Ascending aorta (tissue), 2 donors: ENCODE results near the gene ZNF641. TPM values are rescaled to one million over a fixed set of nuclear protein-coding genes. Genes with fewer than 3 reads are reported as not detected.
"Not testable (repeated sequence)": the region's sequence is repeated elsewhere in the genome, so short reads cannot be mapped to it uniquely, and the experiment has no call there.

Experiments
- DNase-seq, 2 donors: peaks; one replicate each; pipeline ENCODE4 v3.0.0-alpha.2; 2019; ENCODE audit warnings: low spot score in 2 of 2
- H3K27ac ChIP-seq, 2 donors: fragments of 200-600 bp; sonication (generic); one replicate each; pipeline ENCODE4 v1.5.1; 2016 to 2017; ENCODE audit warnings: mild to moderate bottlenecking in 1 of 2
- H3K27me3 ChIP-seq: fragments of 200-600 bp; sonication (generic); one replicate; pipeline ENCODE4 v1.5.1; 2017
- H3K36me3 ChIP-seq, 2 donors: fragments of 200-600 bp; sonication (generic); one replicate each; pipeline ENCODE4 v1.5.1; 2016
- H3K4me1 ChIP-seq, 2 donors: fragments of 200-600 bp; sonication (generic); one replicate each; pipeline ENCODE4 v1.5.1; 2016 to 2017; ENCODE audit warnings: mild to moderate bottlenecking in 1 of 2
- H3K4me3 ChIP-seq, 2 donors: fragments of 200-600 bp; sonication (generic); one replicate each; pipeline ENCODE4 v1.5.1; 2016 to 2017; ENCODE audit warnings: mild to moderate bottlenecking in 1 of 2
- H3K9me3 ChIP-seq, 2 donors: fragments of 200-600 bp; sonication (generic); one replicate each; pipeline ENCODE4 v1.5.1; 2016
- CTCF ChIP-seq, 3 experiments: fragments of 200-600 bp in 2 of 3; fragments of 450-650 bp in 1 of 3; sonication (generic) in 2 of 3; IDR thresholded peaks; one replicate each; pipeline ENCODE4 v1.5.1; 2016 to 2019; ENCODE audit warnings: antibody characterized with exemption in 3 of 3, mild to moderate bottlenecking in 1 of 3, moderate library complexity in 1 of 3
- intact Hi-C: fragments of 100-400 bp; cut with DNase I; formaldehyde crosslinking; loops from one replicate; pipeline ENCODE4 v1.15.1; 2023
- total RNA-seq: library from RNA; depleted of rRNA; stranded (reverse); fragments of >200 nt; gene quantifications from one replicate; pipeline ENCODE4 v1.1.0, GENCODE V29; 2016

The ZNF641 gene
- total RNA-seq, 1 donor from 2014 or later: 10.9 TPM

DNA sequence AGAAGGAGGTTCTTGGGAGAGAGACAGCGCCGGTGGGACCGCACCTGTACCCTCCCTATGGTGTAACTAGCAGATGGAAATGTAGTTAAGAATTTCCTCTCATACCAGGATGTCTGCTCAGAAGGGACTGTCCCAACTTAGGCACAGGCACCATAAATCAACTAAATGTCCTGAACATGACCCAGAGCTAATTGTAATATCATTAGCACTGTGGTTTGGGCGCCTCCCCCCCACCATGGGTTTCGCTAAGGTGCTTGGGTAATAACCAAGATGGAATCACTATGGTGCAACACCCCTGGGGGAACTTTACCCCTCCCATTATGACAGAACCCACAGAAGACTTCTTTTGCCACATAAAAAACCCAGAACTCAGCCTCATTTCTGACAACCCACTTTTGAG lies 15.9 kb downstream of the ZNF641 start:
- no peaks in the 10 kb centered on the region for H3K4me1 ChIP-seq
- H3K27me3 ChIP-seq: no peaks in the 10 kb centered on the region
- no peaks in the 10 kb centered on the region for H3K36me3 ChIP-seq
- H3K4me3 ChIP-seq: no peak overlapping the region
- no peaks in the 10 kb centered on the region for H3K9me3 ChIP-seq
- no peak for TF ChIP-seq CTCF (IDR thresholded peaks at IDR 0.05)
- intact Hi-C loops: no loop called here
- no peak for DNase-seq
- no peak overlapping the region for H3K27ac ChIP-seq

DNA sequence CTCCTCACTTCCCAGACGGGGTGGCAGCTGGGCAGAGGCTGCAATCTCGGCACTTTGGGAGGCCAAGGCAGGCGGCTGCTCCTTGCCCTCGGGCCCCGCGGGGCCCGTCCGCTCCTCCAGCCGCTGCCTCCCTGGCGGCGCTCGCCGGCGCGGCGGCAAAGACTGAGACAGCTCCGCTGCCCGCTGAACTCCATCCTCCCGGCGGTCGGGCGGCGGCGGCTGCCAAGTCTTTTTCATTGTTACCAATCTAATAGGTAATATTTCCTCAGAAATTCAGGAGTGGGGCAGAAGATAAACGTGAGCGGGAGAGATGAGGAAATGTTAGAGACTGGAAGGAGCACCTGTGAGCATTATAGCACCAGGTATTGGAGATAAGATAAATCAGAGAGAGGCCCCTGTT lies 17.0 kb downstream of the ZNF641 start:
- H3K9me3 ChIP-seq, DNase-seq, H3K36me3 ChIP-seq, H3K27ac ChIP-seq, H3K4me1 ChIP-seq, intact Hi-C loops, H3K4me3 ChIP-seq, H3K27me3 ChIP-seq: not testable (repeated sequence)

- Histone ChIP-seq H3K36me3 (no peaks in the 10 kb centered on the region), H3K9me3 (no peaks in the 10 kb centered on the region), H3K4me3 (no peak overlapping the region), H3K4me1 (no peaks in the 10 kb centered on the region), H3K27me3 (no peaks in the 10 kb centered on the region), H3K27ac (no peak overlapping the region)
- TF ChIP-seq CTCF (IDR thresholded peaks at IDR 0.05): no peak
- DNase-seq: no peak
- intact Hi-C loops: no loop called here
Measured at GRCh38 chr12:48331399-48331798, 19.3 kb downstream of the ZNF641 start.

DNA sequence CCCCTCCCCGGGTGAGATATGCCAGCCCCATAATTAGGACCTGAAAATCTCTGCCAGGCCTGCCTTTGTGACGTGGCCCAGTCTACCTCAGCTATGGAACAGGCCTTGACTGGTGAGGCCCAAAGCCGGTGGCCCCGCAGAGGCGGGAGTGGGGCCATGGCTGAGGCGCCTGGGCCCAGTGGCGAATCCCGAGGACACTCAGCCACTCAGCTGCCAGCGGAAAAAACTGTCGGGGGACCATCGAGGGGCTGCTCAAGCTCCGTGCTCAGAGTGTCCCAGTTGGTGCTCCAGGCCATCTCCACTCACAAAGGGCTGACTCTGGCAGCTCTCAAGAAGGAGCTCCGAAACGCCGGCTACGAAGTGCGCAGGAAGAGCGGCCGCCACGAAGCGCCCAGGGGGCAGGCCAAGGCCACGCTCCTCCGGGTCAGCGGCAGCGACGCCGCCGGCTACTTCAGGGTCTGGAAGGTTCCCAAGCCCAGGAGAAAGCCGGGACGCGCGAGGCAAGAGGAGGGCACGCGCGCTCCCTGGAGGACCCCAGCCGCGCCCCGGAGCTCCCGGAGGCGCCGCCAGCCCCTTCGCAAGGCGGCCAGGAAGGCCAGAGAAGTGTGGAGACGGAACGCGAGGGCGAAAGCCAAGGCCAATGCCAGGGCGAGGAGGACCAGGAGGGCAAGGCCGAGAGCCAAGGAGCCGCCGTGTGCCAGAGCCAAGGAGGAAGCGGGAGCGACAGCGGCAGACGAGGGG lies 21.4 kb downstream of the ZNF641 start:
- intact Hi-C loops: no loop called here

DNA sequence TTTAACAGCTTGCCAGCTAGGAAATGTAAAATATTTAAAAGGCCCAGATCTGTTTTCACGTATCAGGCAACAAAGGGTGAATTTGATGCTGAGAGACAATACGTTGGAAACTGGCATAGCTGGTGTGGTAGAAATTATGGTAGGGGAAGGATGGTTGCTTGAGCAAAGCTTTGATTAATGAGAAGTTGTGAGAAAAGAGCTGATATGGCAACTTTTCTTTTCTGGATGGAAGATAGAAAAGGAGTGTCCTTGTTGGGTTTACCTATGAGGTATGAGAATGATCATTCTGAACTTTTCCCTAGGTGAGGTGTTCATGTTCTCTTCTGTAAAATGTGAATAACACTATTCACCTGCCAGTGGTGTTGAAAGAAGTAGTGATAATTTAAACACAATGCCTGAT lies 34.2 kb downstream of the ZNF641 start:
- H3K9me3 ChIP-seq: no peaks in the 10 kb centered on the region

More for the DNA sequence above, 21.4 kb downstream of the ZNF641 start:
- Histone ChIP-seq H3K36me3 (no peaks in the 10 kb centered on the region), H3K27ac (no peak overlapping the region), H3K9me3 (no peaks in the 10 kb centered on the region), H3K4me1 (no peaks in the 10 kb centered on the region), H3K4me3 (no peak overlapping the region), H3K27me3 (no peaks in the 10 kb centered on the region)
- TF ChIP-seq CTCF (IDR thresholded peaks at IDR 0.05): no peak
- DNase-seq: no peak

DNA sequence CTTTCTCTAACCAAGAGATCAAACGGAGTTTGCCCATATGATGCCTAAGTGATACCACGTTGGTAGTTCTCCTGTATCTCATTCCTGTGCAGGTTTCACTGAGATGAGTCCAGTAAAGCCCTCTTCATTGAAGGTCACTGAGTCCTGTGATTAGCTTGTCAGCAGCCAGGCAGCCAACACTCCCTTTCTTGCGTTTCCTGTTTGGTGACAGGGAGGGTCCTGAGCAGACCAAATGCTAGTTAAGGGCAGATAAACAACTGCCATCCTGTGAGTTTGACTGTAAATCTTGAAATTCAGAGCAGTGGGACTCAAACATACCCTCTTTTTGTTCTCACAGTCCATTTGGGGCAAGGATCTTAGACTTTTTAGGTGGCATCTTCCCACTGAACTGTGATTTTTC lies 39.4 kb downstream of the ZNF641 start:
- H3K9me3 ChIP-seq: no peaks in the 10 kb centered on the region
- H3K36me3 ChIP-seq: no peaks in the 10 kb centered on the region
- DNase-seq: no peak
- no peaks in the 10 kb centered on the region for H3K4me1 ChIP-seq
- intact Hi-C loops: no loop called here
- H3K27me3 ChIP-seq: no peaks in the 10 kb centered on the region
- H3K4me3 ChIP-seq: no peak overlapping the region
- TF ChIP-seq CTCF (IDR thresholded peaks at IDR 0.05): no peak
- H3K27ac ChIP-seq: no peak overlapping the region

More for the DNA sequence above, 34.2 kb downstream of the ZNF641 start:
- Histone ChIP-seq H3K27me3 (no peaks in the 10 kb centered on the region), H3K27ac (no peak overlapping the region), H3K4me1 (no peaks in the 10 kb centered on the region), H3K36me3 (no peaks in the 10 kb centered on the region), H3K4me3 (no peak overlapping the region)
- DNase-seq: no peak
- no peak for TF ChIP-seq CTCF (IDR thresholded peaks at IDR 0.05)
- intact Hi-C loops: no loop called here
